Breast epithelium (tissue), 4 donors: ENCODE results near the gene RFXANK. TPM values are rescaled to one million over a fixed set of nuclear protein-coding genes. Genes with fewer than 3 reads are reported as not detected.

ENCODE experiments used
- DNase-seq, 2 donors: peaks; one replicate each; pipeline ENCODE4 v3.0.0-alpha.2; 2019; ENCODE audit warnings: low spot score in 2 of 2
- H3K27ac ChIP-seq, 2 donors: fragments of 200-600 bp; sonication (generic) in 1 of 2; one replicate each; pipeline ENCODE4 v1.5.1; 2016 to 2019; ENCODE audit warnings: mild to moderate bottlenecking in 1 of 2
- H3K27me3 ChIP-seq, 2 donors: fragments of 200-600 bp; sonication (generic) in 1 of 2; one replicate each; pipeline versions ENCODE4 v1.5.1 to v1.6.0; 2017 to 2019; ENCODE audit warnings: control low read depth in 1 of 2, mild to moderate bottlenecking in 1 of 2
- H3K36me3 ChIP-seq: fragments of 200-600 bp; one replicate; pipeline ENCODE4 v1.5.1; 2019
- H3K4me1 ChIP-seq, 2 donors: fragments of 200-600 bp; sonication (generic); one replicate each; pipeline ENCODE4 v1.5.1; 2016 to 2019; ENCODE audit warnings: control low read depth in 1 of 2
- H3K4me3 ChIP-seq, 3 donors: fragments of 200-600 bp; sonication (generic); 1 replicate in 2 of 3; 2 replicates in 1 of 3; pipeline ENCODE4 v1.5.1; 2016 to 2019; ENCODE audit warnings: mild to moderate bottlenecking in 3 of 3, moderate library complexity in 2 of 3
- H3K9me3 ChIP-seq, 2 donors: fragments of 200-600 bp; sonication (generic) in 1 of 2; one replicate each; pipeline ENCODE4 v1.5.1; 2016 to 2019; ENCODE audit warnings: control low read depth in 1 of 2
- CTCF ChIP-seq, 3 donors: fragments of 450-650 bp; IDR thresholded peaks; one replicate each; pipeline ENCODE4 v1.5.1; 2016 to 2017; ENCODE audit warnings: antibody characterized with exemption in 3 of 3, mild to moderate bottlenecking in 3 of 3, moderate library complexity in 3 of 3
- POLR2A ChIP-seq: fragments of 450-650 bp; IDR thresholded peaks from one replicate; pipeline ENCODE4 v1.6.1; 2016; ENCODE audit warnings: antibody characterized with exemption, mild to moderate bottlenecking, moderate library complexity
- POLR2AphosphoS5 ChIP-seq, 3 donors: sonication (generic); formaldehyde crosslinking; IDR thresholded peaks; one replicate each; pipeline ENCODE4 v1.6.1; 2017; ENCODE audit warnings: antibody characterized with exemption in 3 of 3
- intact Hi-C: fragments of 100-400 bp; cut with DNase I; formaldehyde crosslinking; loops from one replicate; pipeline ENCODE4 v1.15.1; 2023; ENCODE audit warnings: low total_unique reads
- total RNA-seq, 3 donors: library from RNA; depleted of rRNA; stranded (reverse); fragments of >200 nt; gene quantifications; one replicate each; pipeline ENCODE4 v1.1.0, GENCODE V29; 2016

RFXANK gene
- total RNA-seq, 3 donors from 2014 or later: 43.9 to 51.1 (median 47.7) TPM

- TF ChIP-seq POLR2AphosphoS5 (IDR thresholded peaks at IDR 0.05) (no peak), POLR2A (no peak), CTCF (IDR thresholded peaks at IDR 0.05) (no peak)
- H3K9me3 ChIP-seq: no peaks in the 10 kb centered on the region
- H3K27me3 ChIP-seq: no peaks in the 10 kb centered on the region
- H3K36me3 ChIP-seq: peaks cover 4% of the 10 kb centered on the region
- H3K4me3 ChIP-seq: no peak overlapping the region
- intact Hi-C loops: no loop called here
- no peak overlapping the region for H3K27ac ChIP-seq
- no peak for DNase-seq
- H3K4me1 ChIP-seq: no peaks in the 10 kb centered on the region
These were observed 15.1 kb upstream of the RFXANK start for GRCh38 chr19:19176950-19177349.

GRCh38 chr19:19179548-19180441 lies 12.3 kb upstream of the RFXANK start:
- Histone ChIP-seq H3K36me3 (peaks cover 4% of the 10 kb centered on the region), H3K4me1 (no peaks in the 10 kb centered on the region), H3K9me3 (no peaks in the 10 kb centered on the region), H3K27ac (no peak overlapping the region), H3K27me3 (no peaks in the 10 kb centered on the region), H3K4me3 (no peak overlapping the region)
- DNase-seq: no peak
- no peak for TF ChIP-seq POLR2AphosphoS5 (IDR thresholded peaks at IDR 0.05)
- TF ChIP-seq POLR2A: no peak
- TF ChIP-seq CTCF (IDR thresholded peaks at IDR 0.05): no peak
- intact Hi-C loops: no loop called here

GRCh38 chr19:19181488-19181998 lies 10.5 kb upstream of the RFXANK start:
- DNase-seq: no peak
- Histone ChIP-seq H3K27ac (no peak overlapping the region), H3K4me3 (no peak overlapping the region), H3K36me3 (peaks cover 4% of the 10 kb centered on the region), H3K4me1 (no peaks in the 10 kb centered on the region), H3K9me3 (no peaks in the 10 kb centered on the region), H3K27me3 (no peaks in the 10 kb centered on the region)
- intact Hi-C loops: no loop called here
- no peak for TF ChIP-seq POLR2A
- no peak for TF ChIP-seq POLR2AphosphoS5 (IDR thresholded peaks at IDR 0.05)
- TF ChIP-seq CTCF (IDR thresholded peaks at IDR 0.05): no peak

GRCh38 chr19:19185853-19186740 lies 6.0 kb upstream of the RFXANK start:
- Histone ChIP-seq H3K9me3 (no peaks in the 10 kb centered on the region), H3K27ac (no peak overlapping the region), H3K36me3 (peaks cover 4% of the 10 kb centered on the region), H3K4me3 (no peak overlapping the region), H3K4me1 (peaks cover 7 to 8% of the 10 kb centered on the region in 2 donors), H3K27me3 (no peaks in the 10 kb centered on the region)
- DNase-seq: no peak
- TF ChIP-seq CTCF (IDR thresholded peaks at IDR 0.05) (peak in 1 of 3 donors; percentile 19), POLR2AphosphoS5 (IDR thresholded peaks at IDR 0.05) (no peak), POLR2A (no peak)
- intact Hi-C loops: no loop called here
